ENCODE data around the gene MGAT2.

MGAT2 gene

DNA sequence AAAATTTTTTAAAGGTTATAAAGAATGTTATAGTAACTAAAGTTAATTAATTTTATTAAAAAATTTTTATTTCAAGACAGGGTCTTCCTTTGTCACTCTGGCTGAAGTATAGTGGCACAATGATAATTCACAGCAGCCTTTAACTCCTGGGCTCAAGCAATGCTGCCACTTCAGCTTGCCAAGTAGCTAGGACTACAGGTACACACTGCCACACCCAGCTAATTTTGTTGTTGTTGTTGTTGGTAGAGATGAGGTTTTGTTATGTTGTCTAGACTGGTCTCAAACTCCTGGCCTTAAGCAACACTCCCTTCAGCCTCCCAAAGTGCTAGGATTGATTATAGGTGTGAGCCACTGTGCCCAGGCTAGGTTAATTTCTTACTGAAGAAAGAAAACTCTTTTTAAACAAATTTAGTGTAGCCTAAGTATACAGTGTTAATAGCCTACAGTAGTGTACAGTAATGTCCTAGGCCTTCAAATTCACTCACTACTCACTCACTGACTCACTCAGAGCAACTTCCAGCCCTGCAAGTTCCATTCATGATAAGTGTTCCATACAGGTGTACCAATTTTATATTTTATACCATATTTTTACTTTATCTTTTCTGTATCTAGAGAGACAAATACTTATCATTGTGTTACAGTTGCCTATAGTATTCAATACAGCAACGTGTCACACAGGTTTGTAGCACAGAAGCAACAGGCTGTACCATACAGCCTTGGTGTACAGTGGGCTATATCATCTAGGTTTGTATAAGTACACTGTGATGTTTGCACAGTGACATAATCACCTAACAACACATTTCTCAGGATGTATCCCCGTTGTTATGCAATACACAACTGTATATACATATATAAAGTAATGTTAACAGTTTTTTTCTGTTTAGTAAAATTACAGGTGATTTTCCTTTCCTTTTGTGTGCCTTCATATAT is 39.2 kb downstream of the MGAT2 start:
- DNase-seq: no peak

- no peak for DNase-seq
Measured at GRCh38 chr14:49670475-49670874, 49.9 kb downstream of the MGAT2 start.

Data from inflammatory macrophage treated with lipopolysaccharide for 4 hours (primary cell).